Stimulated activated CD4-positive, alpha-beta T cell treated with anti-CD3 and anti-CD28 coated beads, Interleukin-1b, Interleukin-23, amount 100 ng/mL, for 4 hours (primary cell): Measurements from ENCODE around the gene TMEM202.
"Not testable (repeated sequence)": the region's sequence is repeated elsewhere in the genome, so short reads cannot be mapped to it uniquely, and the experiment has no call there.

Experiments used
- DNase-seq, 2 donors: peaks; one replicate each; pipeline ENCODE4 v3.0.0-alpha.2; 2020; ENCODE audit warnings: low read depth in 2 of 2

TMEM202 gene

GRCh38 chr15:72397796-72398588 is at the start of gene TMEM202:
TSS of gene TMEM202 (plus strand) at chr15:72398305. CDS start at chr15:72398327, 22 bp downstream.
- DNase-seq: no peak

- no peak for DNase-seq
These were observed 44.8 kb upstream of the TMEM202 start for GRCh38 chr15:72353266-72353665.

GRCh38 chr15:72354496-72354895 is 43.6 kb upstream of the TMEM202 start:
- DNase-seq: no peak

GRCh38 chr15:72358121-72358520 is 40.0 kb upstream of the TMEM202 start:
- DNase-seq: no peak

GRCh38 chr15:72358650-72359171 is 39.4 kb upstream of the TMEM202 start:
- no peak for DNase-seq

- no peak for DNase-seq
These were observed 36.9 kb upstream of the TMEM202 start for GRCh38 chr15:72361176-72361575.

- DNase-seq: no peak
These were observed 32.3 kb upstream of the TMEM202 start for GRCh38 chr15:72365844-72366243.

GRCh38 chr15:72368325-72368724 is 29.8 kb upstream of the TMEM202 start:
- DNase-seq: no peak

- no peak for DNase-seq
These were observed 29.2 kb upstream of the TMEM202 start for GRCh38 chr15:72368899-72369298.

- DNase-seq: no peak
These were observed 28.1 kb upstream of the TMEM202 start for GRCh38 chr15:72369964-72370363.

- no peak for DNase-seq
These were observed 25.7 kb upstream of the TMEM202 start for GRCh38 chr15:72372361-72372760.

- peak in 1 of 2 donors; percentile 37 for DNase-seq
These were observed 22.6 kb upstream of the TMEM202 start for GRCh38 chr15:72375501-72375845.

- peak; percentile 80 to 97 for DNase-seq
These were observed 22.1 kb upstream of the TMEM202 start, which contains the start of gene HEXA for GRCh38 chr15:72375846-72376581. TSS of gene HEXA (minus strand) at chr15:72376014. CDS start at chr15:72375972, 42 bp downstream.

GRCh38 chr15:72377331-72377730 is 20.8 kb upstream of the TMEM202 start:
- DNase-seq: no peak

- not testable (repeated sequence) for DNase-seq
These were observed 19.0 kb upstream of the TMEM202 start for GRCh38 chr15:72379106-72379505.

GRCh38 chr15:72379856-72380430 is 18.2 kb upstream of the TMEM202 start:
- DNase-seq: no peak

- no peak for DNase-seq
These were observed 17.4 kb upstream of the TMEM202 start for GRCh38 chr15:72380743-72381142.

GRCh38 chr15:72382146-72382545 is 16.0 kb upstream of the TMEM202 start:
- DNase-seq: no peak

GRCh38 chr15:72387741-72388140 is 10.4 kb upstream of the TMEM202 start:
- DNase-seq: no peak

- DNase-seq: no peak
These were observed 8.9 kb upstream of the TMEM202 start for GRCh38 chr15:72389231-72389630.

- DNase-seq: not testable (repeated sequence)
These were observed 1.8 kb upstream of the TMEM202 start for GRCh38 chr15:72396331-72396730.

- no peak for DNase-seq
These were observed 543 bp downstream of the TMEM202 start for GRCh38 chr15:72398648-72399047.
